ENCODE data around the gene MT1E. TPM values are rescaled to one million over a fixed set of nuclear protein-coding genes. Genes with fewer than 3 reads are reported as not detected.

MT1E gene
- 86.1 and 156 TPM in 2 replicates for total RNA-seq

DNA sequence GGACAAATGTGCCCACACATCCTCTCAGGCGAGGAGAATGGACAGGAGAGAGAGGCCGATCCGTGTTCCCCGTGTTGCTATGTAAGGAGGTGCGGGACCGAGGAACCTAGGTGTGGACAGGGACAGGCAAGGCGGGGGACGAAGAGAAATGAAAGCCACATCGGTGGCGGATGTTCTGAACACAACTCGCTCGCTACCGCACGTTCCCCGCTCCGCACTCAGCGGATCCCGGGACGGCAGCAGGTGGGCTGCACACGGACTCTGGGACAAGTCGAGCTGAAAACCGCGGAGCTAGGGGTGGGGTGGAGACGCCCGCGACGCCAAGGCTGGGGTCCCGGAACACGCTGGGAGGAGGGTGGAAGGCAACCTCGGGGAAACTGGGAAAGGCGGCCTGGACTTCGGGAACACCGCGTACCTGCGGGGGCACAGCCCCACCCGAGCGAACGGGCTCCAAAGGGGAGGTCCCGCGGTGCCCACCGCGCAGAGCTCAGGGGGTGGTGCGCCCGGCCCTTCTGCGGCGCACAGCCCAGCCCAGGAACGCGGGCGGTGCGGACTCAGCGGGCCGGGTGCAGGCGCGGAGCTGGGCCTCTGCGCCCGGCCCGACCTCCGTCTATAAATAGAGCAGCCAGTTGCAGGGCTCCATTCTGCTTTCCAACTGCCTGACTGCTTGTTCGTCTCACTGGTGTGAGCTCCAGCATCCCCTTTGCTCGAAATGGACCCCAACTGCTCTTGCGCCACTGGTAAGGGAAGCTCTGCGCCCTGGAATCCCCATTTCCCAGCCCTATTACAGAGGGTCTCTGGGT lies at the start of gene MT1E:
TSS of gene MT1E (plus strand) at position 642 of the 803 bp plus-strand sequence. CDS start at position 713, 71 bp downstream.

DNA sequence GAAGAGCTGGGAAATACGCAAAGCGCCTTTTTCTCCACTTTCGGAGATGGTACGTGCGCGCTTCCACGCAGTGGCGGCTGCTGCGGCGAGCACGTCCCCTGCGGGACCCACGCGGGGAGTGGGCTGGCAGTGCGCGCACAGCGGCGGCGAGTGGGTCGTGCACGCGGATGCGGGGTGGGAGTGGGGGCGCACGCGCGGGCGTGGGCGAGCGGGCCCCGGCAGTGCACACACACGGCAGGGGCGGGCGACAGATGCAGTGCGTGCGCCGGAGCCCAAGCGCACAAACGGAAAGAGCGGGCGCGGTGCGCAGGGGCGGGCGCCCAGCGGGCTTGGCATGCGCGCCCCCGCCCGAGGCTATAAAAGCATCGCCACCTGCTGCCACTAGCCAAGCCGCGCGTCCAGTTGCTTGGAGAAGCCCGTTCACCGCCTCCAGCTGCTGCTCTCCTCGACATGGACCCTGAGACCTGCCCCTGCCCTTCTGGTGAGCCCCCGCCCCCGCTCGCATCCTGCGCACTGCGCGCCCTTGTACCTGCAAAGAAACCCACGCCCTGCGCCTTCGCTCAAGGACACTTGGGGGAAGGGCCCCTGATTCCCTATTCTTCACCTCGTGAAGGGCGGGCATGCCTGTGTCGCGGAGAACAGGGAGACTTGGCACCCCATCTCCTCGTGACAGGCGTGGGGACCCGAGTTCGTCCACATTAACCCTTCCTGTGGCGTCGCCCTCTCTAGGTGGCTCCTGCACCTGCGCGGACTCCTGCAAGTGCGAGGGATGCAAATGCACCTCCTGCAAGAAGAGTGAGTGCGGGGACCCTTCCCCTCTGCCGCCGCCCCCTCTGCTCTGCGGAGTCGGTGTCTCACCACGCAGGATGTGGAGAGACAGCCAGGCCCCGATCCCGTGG lies 36.2 kb upstream of the MT1E start, which contains the start of gene MT3:
TSS of gene MT3 (plus strand) at position 388 of the 899 bp plus-strand sequence. CDS start at position 451, 63 bp downstream.

GRCh38 chr16:56608043-56608875 lies 17.3 kb upstream of the MT1E start, which contains the start of gene MT2A:
TSS of gene MT2A (plus strand) at chr16:56608584. CDS start at chr16:56608656, 72 bp downstream.

GRCh38 chr16:56632156-56632847 lies 6.7 kb downstream of the MT1E start, which contains the start of gene MT1M:
TSS of gene MT1M (plus strand) at chr16:56632659. CDS start at chr16:56632732, 73 bp downstream.

GRCh38 chr16:56637814-56638750 lies 12.5 kb downstream of the MT1E start, which contains the start of gene MT1A:
TSS of gene MT1A (plus strand) at chr16:56638666. CDS start at chr16:56638739, 73 bp downstream.

GRCh38 chr16:56651586-56651985 lies 26.0 kb downstream of the MT1E start, which contains the start of gene MT1B:
TSS of gene MT1B (plus strand) at chr16:56651886. CDS start at chr16:56651954, 68 bp downstream.

GRCh38 chr16:56657555-56658326 lies 32.2 kb downstream of the MT1E start, which contains the start of gene MT1F:
TSS of gene MT1F (plus strand) at chr16:56657959. CDS start at chr16:56658059, 100 bp downstream.

GRCh38 chr16:56667581-56668571 lies 42.3 kb downstream of the MT1E start, which contains the start of gene MT1G:
TSS of gene MT1G (minus strand) at chr16:56668065. CDS start at chr16:56667993, 72 bp downstream.

DNA sequence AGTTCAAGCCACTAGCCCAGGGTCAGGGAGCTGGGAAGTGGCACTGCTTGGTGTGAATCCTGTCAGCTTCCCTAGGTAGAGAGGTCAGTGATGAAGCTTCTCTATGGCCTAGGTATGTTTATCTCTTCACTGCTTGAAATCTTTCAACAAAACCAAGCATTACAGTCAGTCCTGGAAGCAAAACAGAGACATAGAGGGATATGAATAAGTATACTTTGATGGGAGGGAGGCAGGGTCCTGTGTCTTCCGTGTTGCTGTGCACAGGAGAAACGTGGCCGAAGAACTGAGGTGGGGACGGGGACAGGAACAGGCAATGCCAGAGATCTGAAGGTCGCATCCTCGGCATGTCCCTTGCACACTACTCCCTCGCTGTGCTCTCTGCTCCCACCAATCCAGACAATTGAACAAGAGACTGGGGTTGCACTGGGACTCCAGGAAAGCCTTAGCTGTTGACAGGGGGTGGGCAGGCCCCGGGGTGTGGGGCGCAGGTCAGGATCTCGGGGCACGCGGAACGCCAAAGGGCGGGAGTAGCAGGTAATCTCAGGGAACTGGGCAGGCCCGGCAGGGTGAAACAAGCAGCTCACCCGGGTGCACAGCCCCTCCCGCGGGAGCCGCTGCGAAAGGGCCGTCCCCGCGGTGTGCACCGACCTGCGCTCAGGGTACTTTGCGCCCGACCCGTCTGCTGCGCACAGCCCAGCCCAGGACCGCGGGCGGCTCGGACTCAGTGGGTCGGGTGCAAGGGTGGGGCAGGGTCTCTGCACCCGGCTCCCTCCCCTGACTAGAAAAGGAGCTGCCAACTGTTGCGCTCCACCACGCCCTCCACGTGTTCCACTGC lies 43.6 kb downstream of the MT1E start, which contains the start of gene MT1H:
TSS of gene MT1H (plus strand) at position 810 of the 835 bp plus-strand sequence. CDS start 71 bp downstream, outside the sequence.

Other genes with a start within 250 kb of the MT1E start
- gene AMFR, start 200.2 kb upstream of the MT1E start, total RNA-seq, result 285 and 317 TPM in 2 replicates
- 59.6 and 129 TPM in 2 replicates for gene NUDT21, start 174.4 kb upstream of the MT1E start, total RNA-seq
- 97.6 and 100.0 TPM in 2 replicates for gene OGFOD1, start 174.2 kb upstream of the MT1E start, total RNA-seq
- 46.3 and 47.3 TPM in 2 replicates for gene BBS2, start 105.8 kb upstream of the MT1E start, total RNA-seq
- not detected in 2 replicates for gene MT4, start 60.7 kb upstream of the MT1E start, total RNA-seq
- 0.59 TPM in 2 replicates for gene MT3, start 36.3 kb upstream of the MT1E start, total RNA-seq
- gene MT2A, start 17.2 kb upstream of the MT1E start, total RNA-seq, result 92.7 and 183 TPM in 2 replicates
- gene MT1M, start 6.9 kb downstream of the MT1E start, total RNA-seq, result 1.5 TPM in 1 of 2 replicates, not detected in the other
- 1.1 TPM in 1 of 2 replicates, not detected in the other for gene MT1A, start 12.9 kb downstream of the MT1E start, total RNA-seq
- not detected in 2 replicates for gene MT1B, start 26.1 kb downstream of the MT1E start, total RNA-seq
- 2.0 TPM in 1 of 2 replicates, not detected in the other for gene MT1F, start 32.2 kb downstream of the MT1E start, total RNA-seq
- gene MT1G, start 42.3 kb downstream of the MT1E start, total RNA-seq, result 1.3 TPM in 1 of 2 replicates, not detected in the other
- gene MT1H, start 44.0 kb downstream of the MT1E start, total RNA-seq, result not detected in 2 replicates
- gene MT1X, start 56.7 kb downstream of the MT1E start, total RNA-seq, result 16.5 and 18.4 TPM in 2 replicates
- gene NUP93, start 104.3 kb downstream of the MT1E start, total RNA-seq, result 45.2 and 55.7 TPM in 2 replicates
- not detected in 2 replicates for gene SLC12A3, start 239.4 kb downstream of the MT1E start, total RNA-seq

Data from smooth muscle cell of the pulmonary artery (primary cell).